ENCODE measurements around the gene TFAM.

GRCh38 chr10:58347967-58348366 lies 37.2 kb upstream of the TFAM start:
- TF ChIP-seq CTCF (conservative IDR thresholded peaks at IDR 0.05 in 1 of 2, IDR thresholded peaks at IDR 0.05 in 1 of 2; ENCODE audit: extremely low read depth in 1 of 2, insufficient read depth in 1 of 2, low read depth in 1 of 2, low read length in 2 of 2) = no peak
- TF ChIP-seq EZH2 (IDR thresholded peaks at IDR 0.05; ENCODE audit: borderline replicate concordance, low read length) = no peak
